ENCODE results near the gene CBR1.

DNA sequence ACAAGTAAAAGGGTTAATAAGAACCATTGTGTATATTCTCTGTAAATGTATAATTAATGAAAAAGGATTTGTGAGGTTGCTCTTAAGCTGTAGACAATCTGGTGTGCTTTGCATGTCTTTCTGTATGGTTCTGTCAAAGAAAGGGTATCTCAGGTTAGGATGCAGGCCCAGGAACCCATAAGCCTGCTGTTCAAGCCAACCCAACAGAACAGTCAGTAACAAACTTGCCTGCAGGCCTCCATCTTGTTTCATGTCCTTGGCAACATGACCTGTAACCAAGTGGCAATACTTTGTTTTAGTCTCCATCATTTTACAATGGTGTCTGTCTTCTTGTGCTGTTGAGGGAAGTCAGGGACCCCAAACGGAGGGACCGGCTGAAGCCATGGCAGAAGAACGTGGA, 29.2 kb downstream of the CBR1 start:
- TF ChIP-seq POLR2A (IDR thresholded peaks at IDR 0.05) (no peak), POLR2AphosphoS5 (IDR thresholded peaks at IDR 0.05) (no peak), EP300 (IDR thresholded peaks at IDR 0.05) (no peak)
- TF ChIP-seq, protein P1, sequence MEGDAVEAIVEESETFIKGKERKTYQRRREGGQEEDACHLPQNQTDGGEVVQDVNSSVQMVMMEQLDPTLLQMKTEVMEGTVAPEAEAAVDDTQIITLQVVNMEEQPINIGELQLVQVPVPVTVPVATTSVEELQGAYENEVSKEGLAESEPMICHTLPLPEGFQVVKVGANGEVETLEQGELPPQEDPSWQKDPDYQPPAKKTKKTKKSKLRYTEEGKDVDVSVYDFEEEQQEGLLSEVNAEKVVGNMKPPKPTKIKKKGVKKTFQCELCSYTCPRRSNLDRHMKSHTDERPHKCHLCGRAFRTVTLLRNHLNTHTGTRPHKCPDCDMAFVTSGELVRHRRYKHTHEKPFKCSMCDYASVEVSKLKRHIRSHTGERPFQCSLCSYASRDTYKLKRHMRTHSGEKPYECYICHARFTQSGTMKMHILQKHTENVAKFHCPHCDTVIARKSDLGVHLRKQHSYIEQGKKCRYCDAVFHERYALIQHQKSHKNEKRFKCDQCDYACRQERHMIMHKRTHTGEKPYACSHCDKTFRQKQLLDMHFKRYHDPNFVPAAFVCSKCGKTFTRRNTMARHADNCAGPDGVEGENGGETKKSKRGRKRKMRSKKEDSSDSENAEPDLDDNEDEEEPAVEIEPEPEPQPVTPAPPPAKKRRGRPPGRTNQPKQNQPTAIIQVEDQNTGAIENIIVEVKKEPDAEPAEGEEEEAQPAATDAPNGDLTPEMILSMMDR (IDR thresholded peaks at IDR 0.05): no peak

Data from stomach (tissue), 4 donors.